Ascending aorta (tissue), 2 donors: ENCODE data around the gene TSPAN11. TPM values are rescaled to one million over a fixed set of nuclear protein-coding genes. Genes with fewer than 3 reads are reported as not detected.

ENCODE experiments used
- DNase-seq, 2 donors: peaks; one replicate each; pipeline ENCODE4 v3.0.0-alpha.2; 2019; ENCODE audit warnings: low spot score in 2 of 2
- H3K27ac ChIP-seq, 2 donors: fragments of 200-600 bp; sonication (generic); one replicate each; pipeline ENCODE4 v1.5.1; 2016 to 2017; ENCODE audit warnings: mild to moderate bottlenecking in 1 of 2
- H3K27me3 ChIP-seq: fragments of 200-600 bp; sonication (generic); one replicate; pipeline ENCODE4 v1.5.1; 2017
- H3K36me3 ChIP-seq, 2 donors: fragments of 200-600 bp; sonication (generic); one replicate each; pipeline ENCODE4 v1.5.1; 2016
- H3K4me1 ChIP-seq, 2 donors: fragments of 200-600 bp; sonication (generic); one replicate each; pipeline ENCODE4 v1.5.1; 2016 to 2017; ENCODE audit warnings: mild to moderate bottlenecking in 1 of 2
- H3K4me3 ChIP-seq, 2 donors: fragments of 200-600 bp; sonication (generic); one replicate each; pipeline ENCODE4 v1.5.1; 2016 to 2017; ENCODE audit warnings: mild to moderate bottlenecking in 1 of 2
- H3K9me3 ChIP-seq, 2 donors: fragments of 200-600 bp; sonication (generic); one replicate each; pipeline ENCODE4 v1.5.1; 2016
- intact Hi-C: fragments of 100-400 bp; cut with DNase I; formaldehyde crosslinking; loops from one replicate; pipeline ENCODE4 v1.15.1; 2023
- total RNA-seq: library from RNA; depleted of rRNA; stranded (reverse); fragments of >200 nt; gene quantifications from one replicate; pipeline ENCODE4 v1.1.0, GENCODE V29; 2016
- TF ChIP-seq, protein P1 (sequence below), 3 experiments: fragments of 200-600 bp in 2 of 3; fragments of 450-650 bp in 1 of 3; sonication (generic) in 2 of 3; IDR thresholded peaks; one replicate each; pipeline ENCODE4 v1.5.1; 2016 to 2019; ENCODE audit warnings: antibody characterized with exemption in 3 of 3, mild to moderate bottlenecking in 1 of 3, moderate library complexity in 1 of 3

Gene TSPAN11
- total RNA-seq, 1 donor from 2014 or later, result 5.2 TPM

DNA sequence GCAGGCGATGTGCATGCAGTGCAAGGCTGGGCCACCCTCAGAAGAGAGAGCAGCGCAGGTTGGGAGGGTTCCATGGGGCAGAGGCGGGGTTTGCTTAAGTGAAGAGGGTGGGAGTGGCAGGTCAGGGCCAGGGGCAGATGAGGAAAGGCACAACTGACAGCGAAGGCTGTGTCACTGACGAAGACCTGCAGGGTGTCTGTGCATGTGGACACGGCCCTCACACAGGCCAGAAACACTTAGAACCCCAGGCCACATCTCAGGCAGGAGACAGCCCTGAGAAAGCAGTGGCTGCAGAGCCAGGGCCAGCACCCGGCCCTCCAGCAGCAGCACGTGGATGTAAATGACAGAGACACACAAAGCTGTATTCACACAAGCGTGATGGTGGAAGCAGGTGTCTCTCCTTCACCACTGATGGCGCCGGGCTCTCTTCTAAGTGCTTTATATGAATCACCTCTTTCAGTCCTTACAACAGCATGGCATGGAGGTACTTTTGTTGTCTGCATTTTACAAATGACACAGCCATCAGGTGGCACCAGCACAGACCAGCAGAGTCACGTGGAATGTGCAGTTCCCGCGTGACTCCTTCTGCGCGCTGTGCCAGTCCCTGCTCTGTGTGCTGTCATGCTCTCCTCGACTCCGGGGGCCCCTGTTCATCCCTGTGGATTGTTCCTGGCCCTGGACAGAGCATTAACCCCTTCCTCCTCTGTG lies 54.6 kb downstream of the TSPAN11 start:
- Histone ChIP-seq H3K27ac (no peak overlapping the region), H3K4me1 (no peaks in the 10 kb centered on the region), H3K36me3 (no peaks in the 10 kb centered on the region), H3K27me3 (no peaks in the 10 kb centered on the region), H3K9me3 (no peaks in the 10 kb centered on the region), H3K4me3 (no peak overlapping the region)
- TF ChIP-seq, protein P1, sequence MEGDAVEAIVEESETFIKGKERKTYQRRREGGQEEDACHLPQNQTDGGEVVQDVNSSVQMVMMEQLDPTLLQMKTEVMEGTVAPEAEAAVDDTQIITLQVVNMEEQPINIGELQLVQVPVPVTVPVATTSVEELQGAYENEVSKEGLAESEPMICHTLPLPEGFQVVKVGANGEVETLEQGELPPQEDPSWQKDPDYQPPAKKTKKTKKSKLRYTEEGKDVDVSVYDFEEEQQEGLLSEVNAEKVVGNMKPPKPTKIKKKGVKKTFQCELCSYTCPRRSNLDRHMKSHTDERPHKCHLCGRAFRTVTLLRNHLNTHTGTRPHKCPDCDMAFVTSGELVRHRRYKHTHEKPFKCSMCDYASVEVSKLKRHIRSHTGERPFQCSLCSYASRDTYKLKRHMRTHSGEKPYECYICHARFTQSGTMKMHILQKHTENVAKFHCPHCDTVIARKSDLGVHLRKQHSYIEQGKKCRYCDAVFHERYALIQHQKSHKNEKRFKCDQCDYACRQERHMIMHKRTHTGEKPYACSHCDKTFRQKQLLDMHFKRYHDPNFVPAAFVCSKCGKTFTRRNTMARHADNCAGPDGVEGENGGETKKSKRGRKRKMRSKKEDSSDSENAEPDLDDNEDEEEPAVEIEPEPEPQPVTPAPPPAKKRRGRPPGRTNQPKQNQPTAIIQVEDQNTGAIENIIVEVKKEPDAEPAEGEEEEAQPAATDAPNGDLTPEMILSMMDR (IDR thresholded peaks at IDR 0.05), result no peak
- intact Hi-C loops, result no loop called here
- DNase-seq, result no peak

DNA sequence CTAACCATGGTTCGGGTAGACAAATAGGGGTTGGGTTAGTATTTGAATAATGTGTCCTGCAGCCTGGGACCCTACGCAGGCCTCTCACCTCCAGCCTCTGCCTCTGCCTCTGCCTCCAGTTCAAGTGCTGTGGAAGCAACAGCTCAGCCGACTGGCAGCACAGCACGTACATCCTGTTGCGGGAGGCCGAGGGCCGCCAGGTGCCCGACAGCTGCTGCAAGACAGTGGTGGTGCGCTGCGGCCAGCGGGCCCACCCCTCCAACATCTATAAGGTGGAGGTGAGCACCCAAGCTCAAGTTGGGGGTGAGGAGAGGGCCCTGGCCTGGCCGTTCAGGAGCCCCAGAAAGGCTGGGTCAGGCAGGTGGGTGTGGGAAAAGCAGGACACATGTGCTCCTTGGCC lies 55.9 kb downstream of the TSPAN11 start:
- Histone ChIP-seq H3K36me3 (no peaks in the 10 kb centered on the region), H3K4me1 (no peaks in the 10 kb centered on the region), H3K9me3 (no peaks in the 10 kb centered on the region), H3K4me3 (no peak overlapping the region), H3K27ac (no peak overlapping the region), H3K27me3 (no peaks in the 10 kb centered on the region)
- intact Hi-C loops, result no loop called here
- DNase-seq, result no peak
- TF ChIP-seq, protein P1 (IDR thresholded peaks at IDR 0.05), result no peak

DNA sequence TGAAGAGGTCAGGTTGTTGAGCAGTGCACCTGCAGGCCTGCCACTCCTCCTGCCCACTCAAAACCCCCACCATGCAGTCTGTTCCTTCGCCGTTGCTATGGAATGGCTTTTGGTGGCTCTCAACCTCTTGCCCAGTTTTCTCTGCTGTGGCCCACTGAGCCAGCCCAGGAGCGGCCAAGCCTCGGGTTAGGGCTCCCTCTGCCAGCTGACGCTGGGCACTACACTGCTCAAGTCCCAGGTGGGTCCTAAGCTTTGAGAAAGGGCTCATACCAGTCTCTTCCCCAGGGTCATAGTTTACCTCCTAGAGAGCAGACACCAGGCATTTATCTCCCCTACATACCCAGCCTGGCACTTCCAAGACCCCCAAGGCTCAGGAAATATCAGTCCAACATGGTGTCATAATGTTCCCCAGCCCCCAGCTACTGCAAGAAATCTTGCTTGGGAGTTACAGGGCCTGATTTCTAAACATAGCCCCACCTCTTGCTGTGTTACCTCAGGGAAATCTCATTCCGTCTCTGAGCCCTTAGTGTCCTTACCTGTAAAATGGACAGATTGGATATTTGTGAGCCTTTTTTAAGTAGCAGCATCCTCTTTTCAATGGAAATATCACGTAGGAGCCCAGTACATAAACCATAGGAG lies 59.4 kb downstream of the TSPAN11 start:
- H3K36me3 ChIP-seq, result no peaks in the 10 kb centered on the region
- H3K9me3 ChIP-seq, result no peaks in the 10 kb centered on the region
- intact Hi-C loops, result no loop called here
- no peak overlapping the region for H3K4me3 ChIP-seq
- H3K27ac ChIP-seq, result no peak overlapping the region
- H3K4me1 ChIP-seq, result no peaks in the 10 kb centered on the region
- TF ChIP-seq, protein P1 (IDR thresholded peaks at IDR 0.05), result peak in 2 of 3 experiments; percentile 10 to 27
- DNase-seq, result no peak
- no peaks in the 10 kb centered on the region for H3K27me3 ChIP-seq

DNA sequence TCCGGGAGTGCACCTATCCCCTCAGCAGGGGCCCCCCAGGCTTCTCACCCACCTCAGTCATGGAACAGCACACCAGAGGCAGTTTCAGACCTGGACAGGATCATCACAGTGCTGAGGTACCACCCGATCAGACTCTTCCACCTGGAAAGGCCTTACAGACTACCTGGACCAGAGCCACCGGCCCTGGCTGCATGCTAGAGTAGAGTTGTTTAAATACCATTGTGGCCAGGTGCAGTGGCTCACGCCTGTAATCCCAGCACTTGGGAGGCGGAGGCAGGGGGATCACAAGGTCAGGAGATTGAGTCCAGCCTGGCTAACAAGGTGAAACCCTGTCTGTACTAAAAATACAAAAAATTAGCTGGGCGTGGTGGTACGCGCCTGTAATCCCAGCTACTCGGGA lies 61.5 kb downstream of the TSPAN11 start:
- intact Hi-C loops, result no loop called here
- no peaks in the 10 kb centered on the region for H3K4me1 ChIP-seq

DNA sequence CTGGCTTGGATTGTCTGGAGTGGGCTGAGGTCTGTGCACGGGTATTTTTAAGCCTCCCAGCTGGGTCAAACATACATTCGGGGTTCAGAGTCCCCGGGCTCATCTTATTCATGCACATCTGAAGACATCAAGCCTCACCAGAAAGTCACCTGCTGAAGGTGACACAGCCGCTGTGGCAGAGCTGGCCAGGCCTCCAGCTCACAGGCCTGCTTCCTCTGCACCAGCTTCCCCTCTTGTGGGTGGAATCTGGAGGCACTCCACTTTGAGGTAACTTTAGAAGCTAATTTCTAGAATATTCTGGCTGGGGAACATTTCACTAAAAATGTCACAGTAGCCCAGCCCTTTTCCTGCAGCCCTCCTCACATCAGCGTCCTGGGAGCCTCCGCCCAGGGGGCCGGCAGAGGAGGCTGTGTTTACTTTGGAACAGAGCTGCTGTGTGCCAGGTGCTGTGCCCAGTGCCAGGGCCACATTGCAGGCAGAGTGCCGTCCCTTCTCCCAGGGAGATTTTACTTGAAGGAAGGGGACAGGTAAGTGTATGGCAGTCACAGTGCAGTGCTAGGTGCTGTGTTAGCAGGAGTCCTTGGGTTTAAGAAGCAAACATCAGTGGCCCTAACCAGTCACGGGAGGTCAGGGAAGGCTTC lies 62.2 kb downstream of the TSPAN11 start:
- H3K36me3 ChIP-seq, result no peaks in the 10 kb centered on the region
- H3K27me3 ChIP-seq, result no peaks in the 10 kb centered on the region
- no peak overlapping the region for H3K4me3 ChIP-seq
- H3K4me1 ChIP-seq, result no peaks in the 10 kb centered on the region
- no peak for DNase-seq
- intact Hi-C loops, result no loop called here
- no peak overlapping the region for H3K27ac ChIP-seq
- TF ChIP-seq, protein P1 (IDR thresholded peaks at IDR 0.05), result no peak
- no peaks in the 10 kb centered on the region for H3K9me3 ChIP-seq

More for the DNA sequence above, 61.5 kb downstream of the TSPAN11 start:
- no peaks in the 10 kb centered on the region for H3K27me3 ChIP-seq
- TF ChIP-seq, protein P1 (IDR thresholded peaks at IDR 0.05), result no peak
- no peaks in the 10 kb centered on the region for H3K9me3 ChIP-seq
- H3K36me3 ChIP-seq, result no peaks in the 10 kb centered on the region
- H3K4me3 ChIP-seq, result no peak overlapping the region
- H3K27ac ChIP-seq, result no peak overlapping the region
- no peak for DNase-seq
